ENCODE measurements around the gene ULBP3.
"Not testable (repeated sequence)": the region's sequence is repeated elsewhere in the genome, so short reads cannot be mapped to it uniquely, and the experiment has no call there.

DNA sequence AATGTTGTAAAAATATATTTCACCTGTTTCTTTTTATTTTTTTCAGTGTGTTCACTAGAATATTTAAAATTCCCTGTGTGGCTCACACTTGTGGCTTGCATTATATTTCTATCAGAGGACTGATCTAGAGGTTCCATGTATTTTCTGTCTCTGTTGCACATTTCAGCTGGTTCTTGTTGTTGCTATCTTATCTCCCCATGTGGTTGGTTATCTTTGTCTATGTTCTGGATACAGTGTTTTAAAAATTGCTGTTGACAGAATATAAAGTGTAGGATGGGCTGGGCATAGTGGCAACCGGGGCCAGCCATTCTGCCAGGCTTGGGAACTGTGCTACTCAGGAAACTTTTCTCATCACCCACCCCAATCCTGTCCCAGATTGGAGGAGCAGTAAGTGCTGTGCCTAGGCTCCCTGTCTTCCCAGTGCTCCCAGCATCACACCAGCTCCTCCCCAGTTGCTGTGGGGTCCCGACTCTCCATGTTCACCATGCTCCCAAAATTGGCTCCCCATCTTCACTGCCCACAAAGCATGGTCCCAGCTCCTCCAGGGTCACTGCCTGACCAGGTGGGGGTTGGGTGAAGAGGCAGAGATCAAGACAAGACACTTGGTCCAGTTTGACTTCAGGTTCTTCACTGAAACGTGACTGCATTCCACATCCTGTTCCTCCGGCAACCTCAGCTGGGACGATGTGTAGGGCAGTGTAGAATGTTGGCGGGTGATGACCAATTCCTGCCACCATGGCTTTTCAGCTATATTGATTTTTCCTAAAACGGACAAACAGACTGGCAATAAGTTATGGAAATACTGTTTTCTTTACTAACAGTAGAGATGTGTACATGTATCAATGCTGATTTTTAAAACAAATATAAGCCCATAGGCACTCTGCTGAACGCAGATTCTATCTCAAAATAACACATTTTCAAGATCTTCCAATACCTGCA lies 55.8 kb downstream of the ULBP3 start:
- TF ChIP-seq, protein P1, sequence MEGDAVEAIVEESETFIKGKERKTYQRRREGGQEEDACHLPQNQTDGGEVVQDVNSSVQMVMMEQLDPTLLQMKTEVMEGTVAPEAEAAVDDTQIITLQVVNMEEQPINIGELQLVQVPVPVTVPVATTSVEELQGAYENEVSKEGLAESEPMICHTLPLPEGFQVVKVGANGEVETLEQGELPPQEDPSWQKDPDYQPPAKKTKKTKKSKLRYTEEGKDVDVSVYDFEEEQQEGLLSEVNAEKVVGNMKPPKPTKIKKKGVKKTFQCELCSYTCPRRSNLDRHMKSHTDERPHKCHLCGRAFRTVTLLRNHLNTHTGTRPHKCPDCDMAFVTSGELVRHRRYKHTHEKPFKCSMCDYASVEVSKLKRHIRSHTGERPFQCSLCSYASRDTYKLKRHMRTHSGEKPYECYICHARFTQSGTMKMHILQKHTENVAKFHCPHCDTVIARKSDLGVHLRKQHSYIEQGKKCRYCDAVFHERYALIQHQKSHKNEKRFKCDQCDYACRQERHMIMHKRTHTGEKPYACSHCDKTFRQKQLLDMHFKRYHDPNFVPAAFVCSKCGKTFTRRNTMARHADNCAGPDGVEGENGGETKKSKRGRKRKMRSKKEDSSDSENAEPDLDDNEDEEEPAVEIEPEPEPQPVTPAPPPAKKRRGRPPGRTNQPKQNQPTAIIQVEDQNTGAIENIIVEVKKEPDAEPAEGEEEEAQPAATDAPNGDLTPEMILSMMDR (IDR thresholded peaks at IDR 0.05; ENCODE audit: low read depth, low read length): not testable (repeated sequence)
- not testable (repeated sequence) for TF ChIP-seq EZH2phosphoT487 (IDR thresholded peaks at IDR 0.05; ENCODE audit: low read depth)
